ENCODE results near the gene LRIT1. TPM values are rescaled to one million over a fixed set of nuclear protein-coding genes. Genes with fewer than 3 reads are reported as not detected.

LRIT1 gene
- total RNA-seq, 1 experiment from 2014 or later: not detected

DNA sequence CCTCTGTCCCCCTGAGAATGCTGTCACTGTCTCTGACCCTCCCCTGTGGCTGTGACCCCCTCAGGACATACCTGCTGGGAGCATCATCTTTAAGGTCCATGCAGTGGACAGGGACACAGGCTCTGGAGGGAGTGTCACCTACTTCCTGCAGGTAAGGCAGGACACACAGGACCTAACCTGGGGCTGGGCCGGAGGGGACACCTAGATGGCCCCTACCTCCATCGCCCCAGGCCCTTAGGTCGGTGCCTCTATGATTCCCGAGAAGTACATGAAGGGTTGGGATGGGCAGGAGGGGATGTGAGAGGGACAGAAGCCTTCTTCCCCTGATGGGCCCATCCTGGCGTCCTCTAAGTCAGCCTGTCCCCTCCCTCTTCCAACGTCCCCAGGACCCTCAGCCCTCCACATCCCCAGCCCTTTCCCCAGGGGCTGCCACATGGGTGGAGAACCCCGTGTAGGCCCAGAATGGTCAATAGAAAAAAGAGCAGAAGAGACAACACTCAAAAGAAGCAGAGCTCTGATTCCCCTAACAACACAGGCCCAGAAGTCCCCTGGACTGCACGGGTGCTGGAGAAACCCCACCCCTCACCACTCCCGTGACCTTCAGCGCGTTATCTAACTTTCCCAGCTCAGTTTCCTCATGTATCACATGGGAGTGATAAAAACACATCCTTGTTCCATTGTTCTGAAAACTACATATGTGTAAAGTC, 40.7 kb downstream of the LRIT1 start:
- no peak for DNase-seq
- Histone ChIP-seq H2AFZ (no peak overlapping the region), H3K27ac (no peak overlapping the region), H3K27me3 (ENCODE audit: insufficient read depth, low read depth) (peaks cover 99% of the 10 kb centered on the region), H4K20me1 (ENCODE audit: insufficient read depth) (0 out of 2 replicates have a peak, but pooled peaks cover 6% of the 10 kb centered on the region), H3K9me3 (ENCODE audit: insufficient read depth, low read depth) (no peaks in the 10 kb centered on the region), H3F3A (ENCODE audit: insufficient read depth, low read depth) (no peaks in the 10 kb centered on the region), H3K4me3 (no peak overlapping the region), H3K36me3 (ENCODE audit: low read depth) (no peaks in the 10 kb centered on the region), H3K4me2 (no peak overlapping the region), H3K4me1 (replicated peaks; ENCODE audit: insufficient read depth) (no peaks in the 10 kb centered on the region), H3K79me2 (ENCODE audit: low read depth) (no peaks in the 10 kb centered on the region), H3K9me2 (ENCODE audit: insufficient read depth) (no peaks in the 10 kb centered on the region)
- POLR2A ChIA-PET (ENCODE audit: unreplicated experiment): no interaction called here
- BruUV-seq (replicated peaks): no TSS peak
- intact Hi-C loops (cut with micrococcal nuclease; ENCODE audit: unreplicated experiment): no loop called here
- CTCF ChIA-PET: no interaction called here
- TF ChIP-seq EZH2 (IDR thresholded peaks at IDR 0.05; ENCODE audit: low read depth): no peak
- TF ChIP-seq, protein P1, sequence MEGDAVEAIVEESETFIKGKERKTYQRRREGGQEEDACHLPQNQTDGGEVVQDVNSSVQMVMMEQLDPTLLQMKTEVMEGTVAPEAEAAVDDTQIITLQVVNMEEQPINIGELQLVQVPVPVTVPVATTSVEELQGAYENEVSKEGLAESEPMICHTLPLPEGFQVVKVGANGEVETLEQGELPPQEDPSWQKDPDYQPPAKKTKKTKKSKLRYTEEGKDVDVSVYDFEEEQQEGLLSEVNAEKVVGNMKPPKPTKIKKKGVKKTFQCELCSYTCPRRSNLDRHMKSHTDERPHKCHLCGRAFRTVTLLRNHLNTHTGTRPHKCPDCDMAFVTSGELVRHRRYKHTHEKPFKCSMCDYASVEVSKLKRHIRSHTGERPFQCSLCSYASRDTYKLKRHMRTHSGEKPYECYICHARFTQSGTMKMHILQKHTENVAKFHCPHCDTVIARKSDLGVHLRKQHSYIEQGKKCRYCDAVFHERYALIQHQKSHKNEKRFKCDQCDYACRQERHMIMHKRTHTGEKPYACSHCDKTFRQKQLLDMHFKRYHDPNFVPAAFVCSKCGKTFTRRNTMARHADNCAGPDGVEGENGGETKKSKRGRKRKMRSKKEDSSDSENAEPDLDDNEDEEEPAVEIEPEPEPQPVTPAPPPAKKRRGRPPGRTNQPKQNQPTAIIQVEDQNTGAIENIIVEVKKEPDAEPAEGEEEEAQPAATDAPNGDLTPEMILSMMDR (conservative IDR thresholded peaks at IDR 0.05): no peak

DNA sequence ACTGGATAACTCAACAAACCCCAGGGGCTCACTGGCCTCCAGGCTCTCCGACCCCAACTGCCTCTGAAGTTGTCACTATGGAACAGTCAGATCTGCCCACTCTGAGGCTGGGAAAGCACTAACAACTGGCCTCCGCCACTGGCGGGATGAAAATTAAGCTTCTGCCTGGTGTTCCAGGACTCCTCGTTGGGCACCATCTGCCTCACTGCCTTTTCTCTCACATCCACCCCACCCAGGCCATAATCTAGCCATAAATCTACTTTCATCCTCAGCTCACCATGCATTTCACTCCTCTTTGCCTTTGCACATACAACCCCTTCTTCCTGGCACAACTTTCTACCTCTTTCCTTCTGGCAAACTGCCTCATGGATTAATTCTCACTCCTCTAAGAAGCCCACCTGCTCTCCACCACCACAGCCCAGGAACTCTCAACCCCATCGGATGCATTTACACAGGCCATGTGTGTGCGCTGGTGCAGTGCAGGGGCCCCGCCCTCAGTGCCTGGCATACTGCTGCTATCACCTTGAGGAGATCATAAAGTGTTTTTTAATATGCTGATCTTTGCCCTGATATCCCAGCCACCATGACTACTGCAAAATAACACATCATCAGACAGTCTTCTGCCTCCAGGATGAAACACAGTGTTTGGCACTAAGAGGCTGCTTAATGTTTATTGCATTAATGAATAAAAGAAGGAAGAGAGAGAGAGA, 43.0 kb downstream of the LRIT1 start:
- no peaks in the 10 kb centered on the region for H3K9me3 ChIP-seq (ENCODE audit: insufficient read depth, low read depth)
- H3K79me2 ChIP-seq (ENCODE audit: low read depth): no peaks in the 10 kb centered on the region
- H3K9me2 ChIP-seq (ENCODE audit: insufficient read depth): no peaks in the 10 kb centered on the region
- TF ChIP-seq, protein P1 (conservative IDR thresholded peaks at IDR 0.05): no peak
- TF ChIP-seq EZH2 (IDR thresholded peaks at IDR 0.05; ENCODE audit: low read depth): no peak
- H3K4me2 ChIP-seq: no peak overlapping the region
- intact Hi-C loops (cut with micrococcal nuclease; ENCODE audit: unreplicated experiment): no loop called here
- no peak overlapping the region for H3K4me3 ChIP-seq
- 0 out of 2 replicates have a peak, but pooled peaks cover 9% of the 10 kb centered on the region for H4K20me1 ChIP-seq (ENCODE audit: insufficient read depth)
- POLR2A ChIA-PET (ENCODE audit: unreplicated experiment): no interaction called here
- no peaks in the 10 kb centered on the region for H3F3A ChIP-seq (ENCODE audit: insufficient read depth, low read depth)
- no peak overlapping the region for H2AFZ ChIP-seq
- H3K27ac ChIP-seq: no peak overlapping the region
- no peaks in the 10 kb centered on the region for H3K36me3 ChIP-seq (ENCODE audit: low read depth)
- CTCF ChIA-PET: no interaction called here
- DNase-seq: no peak
- H3K4me1 ChIP-seq (replicated peaks; ENCODE audit: insufficient read depth): no peaks in the 10 kb centered on the region
- peaks cover 92% of the 10 kb centered on the region for H3K27me3 ChIP-seq (ENCODE audit: insufficient read depth, low read depth)
- no TSS peak for BruUV-seq (replicated peaks)

DNA sequence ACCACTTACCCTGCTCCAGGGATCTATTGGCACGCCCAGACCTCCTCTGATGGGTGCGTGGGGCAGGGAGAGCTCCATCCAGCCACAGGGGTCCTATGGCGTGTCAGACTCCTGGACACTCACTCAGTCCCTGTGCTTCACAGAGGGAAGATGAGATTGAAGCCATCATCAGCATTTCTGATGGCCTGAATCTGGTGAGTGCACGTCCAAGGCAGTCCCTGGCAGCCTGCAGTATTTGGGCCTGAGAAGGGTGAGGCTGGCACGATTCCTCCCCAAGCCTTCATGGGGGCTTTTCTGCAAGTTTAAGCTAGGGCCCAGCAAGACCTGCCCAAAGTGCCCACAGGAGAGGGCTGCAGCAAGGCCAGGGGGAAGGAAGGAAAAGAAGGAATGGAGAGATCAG, 43.7 kb downstream of the LRIT1 start:
- H3F3A ChIP-seq (ENCODE audit: insufficient read depth, low read depth): no peaks in the 10 kb centered on the region
- H4K20me1 ChIP-seq (ENCODE audit: insufficient read depth): 0 out of 2 replicates have a peak, but pooled peaks cover 9% of the 10 kb centered on the region
- H3K79me2 ChIP-seq (ENCODE audit: low read depth): no peaks in the 10 kb centered on the region
- H3K9me3 ChIP-seq (ENCODE audit: insufficient read depth, low read depth): no peaks in the 10 kb centered on the region
- TF ChIP-seq, protein P1 (conservative IDR thresholded peaks at IDR 0.05): no peak
- no peak for TF ChIP-seq EZH2 (IDR thresholded peaks at IDR 0.05; ENCODE audit: low read depth)
- no peaks in the 10 kb centered on the region for H3K36me3 ChIP-seq (ENCODE audit: low read depth)
- intact Hi-C loops (cut with micrococcal nuclease; ENCODE audit: unreplicated experiment): no loop called here
- H3K4me3 ChIP-seq: no peak overlapping the region
- H3K27ac ChIP-seq: no peak overlapping the region
- H3K4me2 ChIP-seq: no peak overlapping the region
- CTCF ChIA-PET: no interaction called here
- H3K9me2 ChIP-seq (ENCODE audit: insufficient read depth): no peaks in the 10 kb centered on the region
- DNase-seq: no peak
- POLR2A ChIA-PET (ENCODE audit: unreplicated experiment): no interaction called here
- H2AFZ ChIP-seq: no peak overlapping the region
- H3K27me3 ChIP-seq (ENCODE audit: insufficient read depth, low read depth): peaks cover 92% of the 10 kb centered on the region
- BruUV-seq (replicated peaks): no TSS peak
- no peaks in the 10 kb centered on the region for H3K4me1 ChIP-seq (replicated peaks; ENCODE audit: insufficient read depth)

All from PC-9 (cell line).